ENCODE results near the gene GLRX.
"Not testable (repeated sequence)": the region's sequence is repeated elsewhere in the genome, so short reads cannot be mapped to it uniquely, and the experiment has no call there.

Gene GLRX

DNA sequence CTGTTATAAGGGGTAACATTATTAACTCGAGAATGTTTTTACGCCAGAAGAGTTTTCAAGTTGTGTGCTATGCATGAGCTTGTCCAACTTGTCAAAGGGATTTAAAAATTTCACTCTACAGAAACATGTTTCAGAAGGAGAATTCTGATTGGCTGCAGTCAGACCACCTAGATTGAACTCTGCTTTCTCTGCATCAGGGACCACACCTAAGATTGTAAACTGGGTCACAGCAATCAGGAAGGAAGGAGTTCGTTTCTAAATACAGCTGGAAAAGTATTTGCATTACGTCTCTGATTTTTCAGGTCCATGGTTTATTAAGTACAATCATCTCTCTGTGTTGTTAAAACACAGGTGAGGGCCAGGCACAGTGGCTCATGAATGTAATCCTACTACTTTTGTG, 5.8 kb downstream of the GLRX start:
- 90 to 100% methylated on average over 2 to 3 of the region's 4 CpGs for WGBS, 2 experiments (ENCODE audit: insufficient coverage in 2 of 2)
- H3K9me3 ChIP-seq (ENCODE audit: control insufficient read depth, low read length): no peaks in the 10 kb centered on the region
- peaks cover 41% of the 10 kb centered on the region for H3K4me1 ChIP-seq (ENCODE audit: control insufficient read depth, insufficient read depth, low read length, poor library complexity, severe bottlenecking)
- no peak overlapping the region for H3K27ac ChIP-seq (ENCODE audit: low read depth, low read length, severe bottlenecking)
- H3K4me3 ChIP-seq (ENCODE audit: extremely low read depth, insufficient read depth, low read length, poor library complexity, severe bottlenecking): no peak overlapping the region
- H3K36me3 ChIP-seq (ENCODE audit: control insufficient read depth, insufficient read depth, low read length): peaks cover 48% of the 10 kb centered on the region

DNA sequence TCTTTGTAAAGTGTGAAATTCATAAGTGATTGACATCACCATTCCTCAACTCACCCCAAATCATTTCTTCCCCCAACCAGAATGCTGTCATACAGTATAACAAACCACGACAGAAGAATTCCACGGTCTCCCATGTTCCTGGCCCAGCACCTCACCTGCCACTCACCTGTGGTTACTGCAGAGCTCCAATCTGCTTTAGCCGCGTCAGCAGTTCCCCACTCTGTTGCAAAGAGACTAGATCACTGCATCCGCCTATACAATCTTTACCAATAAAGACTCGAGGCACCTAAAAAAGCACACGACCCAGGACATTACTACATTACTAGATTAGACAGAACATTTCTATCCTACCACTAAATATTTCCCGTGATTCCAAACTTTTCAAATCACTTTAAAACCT, 6.2 kb downstream of the GLRX start:
- no peak overlapping the region for H3K27ac ChIP-seq (ENCODE audit: low read depth, low read length, severe bottlenecking)
- peaks cover 41% of the 10 kb centered on the region for H3K4me1 ChIP-seq (ENCODE audit: control insufficient read depth, insufficient read depth, low read length, poor library complexity, severe bottlenecking)
- WGBS, 2 experiments (ENCODE audit: insufficient coverage in 2 of 2): 96% methylated on average over 7 of the region's 8 CpGs
- H3K4me3 ChIP-seq (ENCODE audit: extremely low read depth, insufficient read depth, low read length, poor library complexity, severe bottlenecking): no peak overlapping the region
- no peaks in the 10 kb centered on the region for H3K9me3 ChIP-seq (ENCODE audit: control insufficient read depth, low read length)
- peaks cover 48% of the 10 kb centered on the region for H3K36me3 ChIP-seq (ENCODE audit: control insufficient read depth, insufficient read depth, low read length)

DNA sequence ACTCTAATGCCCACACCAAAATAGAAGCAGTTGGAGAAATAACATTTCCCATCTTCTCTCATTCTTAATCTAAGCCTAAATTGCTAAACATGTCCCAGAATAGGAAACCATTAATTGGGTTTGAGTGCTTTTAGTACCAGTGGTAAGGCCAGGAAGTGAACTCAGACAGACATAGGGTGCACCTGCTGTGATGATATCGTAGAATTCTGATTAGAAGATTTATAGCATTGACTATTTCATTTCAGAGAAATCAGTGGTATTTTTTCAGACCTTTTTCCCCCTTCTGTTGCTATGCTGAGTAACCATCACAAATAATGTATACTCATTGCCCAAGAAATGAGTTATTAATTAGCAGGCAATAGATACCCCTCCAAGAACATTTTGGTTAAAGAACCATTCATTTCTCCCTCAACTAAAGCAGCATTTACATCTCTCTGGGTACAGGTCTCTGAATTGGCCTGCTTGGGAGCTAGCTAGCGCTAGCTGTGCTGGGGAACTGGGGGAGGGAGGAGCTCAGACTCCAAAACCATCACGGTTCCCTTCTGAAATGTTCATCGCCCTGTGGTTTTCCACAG, 7.3 kb downstream of the GLRX start:
- Histone ChIP-seq H3K27ac (ENCODE audit: low read depth, low read length, severe bottlenecking) (no peak overlapping the region), H3K36me3 (ENCODE audit: control insufficient read depth, insufficient read depth, low read length) (peaks cover 46% of the 10 kb centered on the region), H3K4me1 (ENCODE audit: control insufficient read depth, insufficient read depth, low read length, poor library complexity, severe bottlenecking) (peaks cover 43% of the 10 kb centered on the region), H3K9me3 (ENCODE audit: control insufficient read depth, low read length) (no peaks in the 10 kb centered on the region), H3K4me3 (ENCODE audit: extremely low read depth, insufficient read depth, low read length, poor library complexity, severe bottlenecking) (no peak overlapping the region)
- WGBS, 2 experiments (ENCODE audit: insufficient coverage in 2 of 2): 89 to 98% methylated on average over 3 to 4 of the region's 4 CpGs

DNA sequence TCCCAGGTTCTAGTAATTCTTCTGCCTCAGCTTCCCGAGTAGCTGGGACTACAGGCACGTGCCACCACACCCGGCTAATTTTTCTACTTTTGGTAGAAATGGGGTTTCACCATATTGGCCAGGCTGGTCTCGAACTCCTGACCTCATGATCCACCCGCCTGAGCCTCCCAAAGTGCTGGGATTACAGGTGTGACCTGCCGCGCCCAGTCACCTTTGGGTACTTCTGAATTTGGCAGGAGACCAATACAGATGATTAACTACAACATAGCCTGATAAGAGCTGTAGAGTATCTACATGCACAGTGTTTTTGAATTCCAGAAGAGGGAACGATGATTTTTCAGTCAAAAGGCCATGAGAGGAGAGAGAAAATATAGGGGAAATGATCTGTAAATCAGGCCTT, 9.5 kb downstream of the GLRX start:
- H3K4me3 ChIP-seq (ENCODE audit: extremely low read depth, insufficient read depth, low read length, poor library complexity, severe bottlenecking); H3K27ac ChIP-seq (ENCODE audit: low read depth, low read length, severe bottlenecking); H3K9me3 ChIP-seq (ENCODE audit: control insufficient read depth, low read length): not testable (repeated sequence)
- WGBS, 2 experiments (ENCODE audit: insufficient coverage in 2 of 2): 100% methylated on average over 5 of the region's 8 CpGs
- Histone ChIP-seq H3K4me1 (ENCODE audit: control insufficient read depth, insufficient read depth, low read length, poor library complexity, severe bottlenecking) (peaks cover 46% of the 10 kb centered on the region), H3K36me3 (ENCODE audit: control insufficient read depth, insufficient read depth, low read length) (peaks cover 41% of the 10 kb centered on the region)

DNA sequence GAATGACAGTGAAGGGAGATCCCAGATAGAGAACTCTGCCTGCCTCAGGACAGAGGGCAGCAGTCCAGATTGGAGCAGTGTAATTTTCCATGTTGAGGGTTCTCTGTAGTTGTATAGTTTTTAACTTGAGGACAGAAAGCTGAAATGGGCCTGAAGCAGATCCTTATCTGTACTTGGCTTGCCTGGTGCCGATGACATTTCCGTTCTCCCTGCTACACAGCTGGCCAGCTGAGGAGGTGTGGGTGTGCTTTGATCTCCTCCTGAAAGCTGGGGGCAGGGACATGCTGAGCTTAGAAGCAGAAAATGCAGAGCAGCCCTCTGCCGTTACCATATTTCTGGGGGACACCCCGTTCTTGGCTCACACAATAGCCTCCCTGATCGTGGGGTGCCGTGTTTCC, 10.5 kb downstream of the GLRX start:
- WGBS, 2 experiments (ENCODE audit: insufficient coverage in 2 of 2): 52% methylated on average over 6 of the region's 6 CpGs
- peaks cover 45% of the 10 kb centered on the region for H3K36me3 ChIP-seq (ENCODE audit: control insufficient read depth, insufficient read depth, low read length)
- peak overlapping the region; percentile 61 for H3K27ac ChIP-seq (ENCODE audit: low read depth, low read length, severe bottlenecking)
- H3K4me1 ChIP-seq (ENCODE audit: control insufficient read depth, insufficient read depth, low read length, poor library complexity, severe bottlenecking): peaks cover 36% of the 10 kb centered on the region
- H3K4me3 ChIP-seq (ENCODE audit: extremely low read depth, insufficient read depth, low read length, poor library complexity, severe bottlenecking): no peak overlapping the region
- no peaks in the 10 kb centered on the region for H3K9me3 ChIP-seq (ENCODE audit: control insufficient read depth, low read length)

DNA sequence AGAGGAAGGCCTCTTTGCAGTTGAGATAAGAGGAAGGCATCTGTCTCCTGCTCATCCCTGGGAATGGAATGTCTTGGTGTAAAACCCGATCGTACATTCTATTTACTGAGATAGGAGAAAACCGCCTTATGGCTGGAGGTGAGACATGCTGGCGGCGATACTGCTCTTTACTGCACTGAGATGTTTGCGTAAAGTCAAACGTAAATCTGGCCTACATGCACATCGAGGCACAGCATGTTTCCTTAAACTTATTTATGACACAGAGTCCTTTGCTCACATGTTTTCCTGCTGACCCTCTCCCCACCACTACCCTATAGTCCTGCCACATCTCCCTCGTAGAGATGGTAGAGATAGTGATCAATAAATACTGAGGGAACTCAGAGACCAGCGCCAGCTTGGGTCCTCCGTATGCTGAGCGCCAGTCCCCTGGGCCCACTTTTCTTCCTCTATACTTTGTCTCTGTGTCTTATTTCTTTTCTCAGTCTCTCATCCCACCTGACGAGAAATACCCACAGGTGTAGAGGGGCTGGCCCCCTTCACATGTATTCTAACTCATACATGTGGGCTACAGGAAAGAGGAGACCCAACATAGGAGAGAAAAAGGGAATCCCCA, 11.0 kb downstream of the GLRX start:
- peak overlapping the region; percentile 61 for H3K27ac ChIP-seq (ENCODE audit: low read depth, low read length, severe bottlenecking)
- H3K4me3 ChIP-seq (ENCODE audit: extremely low read depth, insufficient read depth, low read length, poor library complexity, severe bottlenecking); H3K9me3 ChIP-seq (ENCODE audit: control insufficient read depth, low read length): not testable (repeated sequence)
- peaks cover 35% of the 10 kb centered on the region for H3K4me1 ChIP-seq (ENCODE audit: control insufficient read depth, insufficient read depth, low read length, poor library complexity, severe bottlenecking)
- H3K36me3 ChIP-seq (ENCODE audit: control insufficient read depth, insufficient read depth, low read length): peaks cover 41% of the 10 kb centered on the region
- whole genome bisulfite sequencing, 2 experiments (ENCODE audit: insufficient coverage in 2 of 2): 93 to 94% methylated on average over 8 of the region's 13 CpGs

DNA sequence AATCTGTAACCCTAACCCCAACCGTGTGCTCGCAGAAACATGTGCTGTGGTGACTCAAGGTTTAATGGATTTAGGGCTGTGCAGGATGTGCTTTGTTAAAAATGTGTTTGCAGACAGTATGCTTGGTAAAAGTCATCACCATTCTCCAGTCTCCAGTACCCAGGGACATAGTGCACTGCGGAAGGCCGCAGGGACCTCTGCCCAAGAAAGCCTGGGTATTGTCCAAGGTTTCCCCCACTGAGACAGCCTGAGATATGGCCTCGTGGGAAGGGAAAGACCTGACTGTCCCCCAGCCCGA, 11.5 kb downstream of the GLRX start:
- H3K27ac ChIP-seq (ENCODE audit: low read depth, low read length, severe bottlenecking): peak overlapping the region; percentile 53
- peaks cover 36% of the 10 kb centered on the region for H3K36me3 ChIP-seq (ENCODE audit: control insufficient read depth, insufficient read depth, low read length)
- H3K4me3 ChIP-seq (ENCODE audit: extremely low read depth, insufficient read depth, low read length, poor library complexity, severe bottlenecking); H3K9me3 ChIP-seq (ENCODE audit: control insufficient read depth, low read length): not testable (repeated sequence)
- WGBS, 2 experiments (ENCODE audit: insufficient coverage in 2 of 2): 92% methylated on average over 2 of the region's 6 CpGs; no CpG with 5 or more reads in 1 of the 2 experiments
- peaks cover 35% of the 10 kb centered on the region for H3K4me1 ChIP-seq (ENCODE audit: control insufficient read depth, insufficient read depth, low read length, poor library complexity, severe bottlenecking)

DNA sequence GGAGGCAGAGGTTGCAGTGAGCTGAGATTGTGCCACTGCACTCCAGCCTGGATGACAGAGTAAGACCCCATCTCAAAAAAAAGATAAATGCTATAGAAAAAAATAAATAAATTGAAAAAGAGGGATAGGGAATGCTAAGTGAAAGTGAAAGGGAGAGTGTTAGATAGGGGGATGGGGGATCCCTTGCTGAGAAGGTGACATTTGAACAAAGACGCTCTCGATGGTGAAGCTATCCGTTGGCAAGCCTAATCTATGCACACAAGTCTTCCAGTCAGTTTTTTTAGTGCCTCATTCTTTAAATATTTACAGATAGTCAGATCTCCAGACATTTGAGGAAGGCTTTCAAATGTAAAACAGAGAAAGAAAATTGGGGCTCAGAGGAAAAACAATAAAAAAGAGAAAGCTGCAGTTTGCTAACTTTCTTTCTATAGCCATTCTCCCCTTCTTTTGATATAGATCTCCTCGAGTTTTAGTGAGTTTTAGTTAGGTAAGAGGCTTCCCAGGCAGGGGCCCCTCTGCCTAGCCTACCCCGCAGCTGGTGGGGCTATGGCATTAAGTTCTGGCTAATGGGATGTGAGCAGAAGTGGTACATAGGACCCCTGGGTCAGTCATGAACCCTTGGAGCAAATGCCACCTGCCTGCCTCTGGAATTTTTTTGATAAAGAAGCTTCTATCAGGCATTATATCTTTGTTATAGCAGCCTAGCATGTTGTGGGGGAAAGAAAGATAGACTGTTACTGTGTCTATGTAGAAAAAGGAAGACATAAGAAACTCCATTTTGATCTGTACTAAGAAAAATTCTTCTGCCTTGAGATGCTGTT, 12.0 kb downstream of the GLRX start:
- WGBS, 2 experiments (ENCODE audit: insufficient coverage in 2 of 2): 50% methylated on average over 1 of the region's 5 CpGs; no CpG with 5 or more reads in 1 of the 2 experiments
- H3K9me3 ChIP-seq (ENCODE audit: control insufficient read depth, low read length): no peaks in the 10 kb centered on the region
- peak overlapping the region; percentile 53 for H3K27ac ChIP-seq (ENCODE audit: low read depth, low read length, severe bottlenecking)
- H3K36me3 ChIP-seq (ENCODE audit: control insufficient read depth, insufficient read depth, low read length): peaks cover 30% of the 10 kb centered on the region
- no peak overlapping the region for H3K4me3 ChIP-seq (ENCODE audit: extremely low read depth, insufficient read depth, low read length, poor library complexity, severe bottlenecking)
- H3K4me1 ChIP-seq (ENCODE audit: control insufficient read depth, insufficient read depth, low read length, poor library complexity, severe bottlenecking): peaks cover 35% of the 10 kb centered on the region

DNA sequence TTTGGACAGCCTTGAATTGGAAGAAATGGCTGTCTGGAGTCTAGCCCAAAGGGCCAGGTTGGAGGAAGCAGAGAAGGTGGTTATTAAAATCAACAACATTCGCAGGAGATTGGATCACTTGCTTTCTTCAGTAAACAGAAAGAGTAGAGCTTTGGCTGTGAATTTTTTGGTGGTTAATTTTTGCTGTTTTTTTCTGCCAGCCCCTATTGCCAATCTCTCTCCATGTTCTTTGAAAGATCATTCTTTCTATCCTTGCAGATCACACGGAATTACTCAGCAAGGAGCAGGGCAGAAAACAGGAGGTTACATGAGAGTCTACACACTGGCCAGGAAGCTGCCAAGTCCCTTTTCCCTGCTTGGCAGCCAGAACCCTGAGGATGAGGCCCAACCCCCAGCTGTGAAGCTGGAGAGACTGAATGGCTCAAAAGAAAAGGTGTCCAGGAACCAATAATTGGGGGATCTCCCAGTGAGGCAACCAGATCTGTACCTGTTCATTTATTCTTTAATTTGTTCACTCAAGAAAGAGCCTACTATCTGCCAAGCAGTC, 13.0 kb downstream of the GLRX start:
- peaks cover 26% of the 10 kb centered on the region for H3K36me3 ChIP-seq (ENCODE audit: control insufficient read depth, insufficient read depth, low read length)
- H3K4me3 ChIP-seq (ENCODE audit: extremely low read depth, insufficient read depth, low read length, poor library complexity, severe bottlenecking): no peak overlapping the region
- 64 to 67% methylated on average over 1 to 2 of the region's 2 CpGs for WGBS, 2 experiments (ENCODE audit: insufficient coverage in 2 of 2)
- no peaks in the 10 kb centered on the region for H3K9me3 ChIP-seq (ENCODE audit: control insufficient read depth, low read length)
- H3K27ac ChIP-seq (ENCODE audit: low read depth, low read length, severe bottlenecking): no peak overlapping the region
- H3K4me1 ChIP-seq (ENCODE audit: control insufficient read depth, insufficient read depth, low read length, poor library complexity, severe bottlenecking): peaks cover 35% of the 10 kb centered on the region

DNA sequence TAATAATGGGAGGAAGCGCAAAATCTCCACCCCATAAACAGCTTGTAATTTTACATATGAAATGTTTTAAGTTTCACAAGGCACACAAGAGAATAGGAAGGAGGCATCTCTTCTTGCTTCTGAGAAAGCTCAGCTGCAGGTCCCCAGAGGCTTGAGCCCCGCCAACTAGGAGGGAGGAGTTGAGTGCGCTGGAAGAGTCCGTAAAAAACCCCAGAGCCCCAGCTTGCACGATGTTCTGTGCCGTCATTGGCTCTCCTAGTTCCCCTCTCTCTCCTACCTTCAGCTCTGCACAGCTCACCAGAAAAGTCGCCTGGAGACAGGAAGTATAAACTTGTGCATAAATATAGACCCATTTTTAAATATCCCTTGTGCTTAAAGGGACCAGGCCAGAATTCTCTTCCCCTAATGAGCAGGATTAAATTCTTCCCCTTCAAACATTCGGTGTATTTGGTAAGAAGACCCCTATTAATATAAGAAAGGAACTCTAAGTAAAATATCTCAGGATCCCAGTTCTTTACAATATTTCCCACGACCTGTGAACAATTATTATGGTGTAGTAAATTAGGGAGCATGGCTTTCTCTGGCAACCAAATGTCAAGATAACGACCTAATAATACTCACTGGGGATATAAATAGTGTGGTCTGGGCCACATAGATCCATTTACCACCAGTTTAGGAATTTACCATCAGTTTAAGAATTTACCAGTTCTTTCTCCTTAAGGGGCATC, 13.7 kb downstream of the GLRX start:
- no peaks in the 10 kb centered on the region for H3K9me3 ChIP-seq (ENCODE audit: control insufficient read depth, low read length)
- peaks cover 35% of the 10 kb centered on the region for H3K4me1 ChIP-seq (ENCODE audit: control insufficient read depth, insufficient read depth, low read length, poor library complexity, severe bottlenecking)
- 42 to 53% methylated on average over 2 to 5 of the region's 10 CpGs for WGBS, 2 experiments (ENCODE audit: insufficient coverage in 2 of 2)
- no peak overlapping the region for H3K4me3 ChIP-seq (ENCODE audit: extremely low read depth, insufficient read depth, low read length, poor library complexity, severe bottlenecking)
- no peak overlapping the region for H3K27ac ChIP-seq (ENCODE audit: low read depth, low read length, severe bottlenecking)
- peaks cover 21% of the 10 kb centered on the region for H3K36me3 ChIP-seq (ENCODE audit: control insufficient read depth, insufficient read depth, low read length)

Data from mesodermal cell (in vitro differentiated cells).